IMR-90 (cell line): Measurements from ENCODE around the gene DTX1.

ENCODE experiments used
- BHLHE40 ChIP-seq: fragments of 150-350 bp; IDR thresholded peaks from 2 replicates; pipeline ENCODE4 v1.6.1; 2016; ENCODE audit warnings: mild to moderate bottlenecking, low read depth, low read length
- FOS ChIP-seq: fragments of 150-350 bp; IDR thresholded peaks from 2 replicates; pipeline ENCODE4 v1.6.1; 2016; ENCODE audit warnings: low read depth, low read length
- MAZ ChIP-seq: IDR thresholded peaks from 2 replicates; pipeline ENCODE4 v1.6.1; 2012; ENCODE audit warnings: low read depth, mild to moderate bottlenecking, low read length, improper control_type of control experiment, moderate library complexity, borderline replicate concordance
- POLR2A ChIP-seq: IDR thresholded peaks from 2 replicates; pipeline ENCODE4 v1.6.1; 2012; ENCODE audit warnings: mild to moderate bottlenecking, low read depth, low read length
- RFX5 ChIP-seq: IDR thresholded peaks from 2 replicates; pipeline ENCODE4 v1.8.0; 2012; ENCODE audit warnings: low read depth, mild to moderate bottlenecking, low read length, moderate library complexity
- SMC3 ChIP-seq: fragments of 150-350 bp; IDR thresholded peaks from 2 replicates; pipeline ENCODE4 v1.6.1; 2016; ENCODE audit warnings: low read depth, mild to moderate bottlenecking, antibody characterized with exemption, low read length, moderate library complexity
- TF ChIP-seq, protein P1 (sequence below): conservative IDR thresholded peaks from 2 replicates; pipeline ENCODE4 v1.5.1; 2012; ENCODE audit warnings: mild to moderate bottlenecking, low read depth, low read length, improper control_type of control experiment
- TF ChIP-seq, protein P2 (sequence below): fragments of 150-350 bp; IDR thresholded peaks from 2 replicates; pipeline ENCODE4 v1.6.1; 2016; ENCODE audit warnings: low read depth, mild to moderate bottlenecking, low read length, moderate library complexity, borderline replicate concordance

GRCh38 chr12:113109872-113110599, 53.5 kb downstream of the DTX1 start:
- TF ChIP-seq, protein P1, sequence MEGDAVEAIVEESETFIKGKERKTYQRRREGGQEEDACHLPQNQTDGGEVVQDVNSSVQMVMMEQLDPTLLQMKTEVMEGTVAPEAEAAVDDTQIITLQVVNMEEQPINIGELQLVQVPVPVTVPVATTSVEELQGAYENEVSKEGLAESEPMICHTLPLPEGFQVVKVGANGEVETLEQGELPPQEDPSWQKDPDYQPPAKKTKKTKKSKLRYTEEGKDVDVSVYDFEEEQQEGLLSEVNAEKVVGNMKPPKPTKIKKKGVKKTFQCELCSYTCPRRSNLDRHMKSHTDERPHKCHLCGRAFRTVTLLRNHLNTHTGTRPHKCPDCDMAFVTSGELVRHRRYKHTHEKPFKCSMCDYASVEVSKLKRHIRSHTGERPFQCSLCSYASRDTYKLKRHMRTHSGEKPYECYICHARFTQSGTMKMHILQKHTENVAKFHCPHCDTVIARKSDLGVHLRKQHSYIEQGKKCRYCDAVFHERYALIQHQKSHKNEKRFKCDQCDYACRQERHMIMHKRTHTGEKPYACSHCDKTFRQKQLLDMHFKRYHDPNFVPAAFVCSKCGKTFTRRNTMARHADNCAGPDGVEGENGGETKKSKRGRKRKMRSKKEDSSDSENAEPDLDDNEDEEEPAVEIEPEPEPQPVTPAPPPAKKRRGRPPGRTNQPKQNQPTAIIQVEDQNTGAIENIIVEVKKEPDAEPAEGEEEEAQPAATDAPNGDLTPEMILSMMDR, result no peak
- TF ChIP-seq POLR2A (no peak), FOS (no peak), MAZ (no peak), SMC3 (no peak), BHLHE40 (no peak), RFX5 (no peak)
- TF ChIP-seq, protein P2, sequence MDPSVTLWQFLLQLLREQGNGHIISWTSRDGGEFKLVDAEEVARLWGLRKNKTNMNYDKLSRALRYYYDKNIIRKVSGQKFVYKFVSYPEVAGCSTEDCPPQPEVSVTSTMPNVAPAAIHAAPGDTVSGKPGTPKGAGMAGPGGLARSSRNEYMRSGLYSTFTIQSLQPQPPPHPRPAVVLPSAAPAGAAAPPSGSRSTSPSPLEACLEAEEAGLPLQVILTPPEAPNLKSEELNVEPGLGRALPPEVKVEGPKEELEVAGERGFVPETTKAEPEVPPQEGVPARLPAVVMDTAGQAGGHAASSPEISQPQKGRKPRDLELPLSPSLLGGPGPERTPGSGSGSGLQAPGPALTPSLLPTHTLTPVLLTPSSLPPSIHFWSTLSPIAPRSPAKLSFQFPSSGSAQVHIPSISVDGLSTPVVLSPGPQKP, result no peak
